NCI-H2196 treated with DMSO at 0.1 percent for 48 hours (cell line): ENCODE data around the gene MS4A1.
"Not testable (repeated sequence)": the region's sequence is repeated elsewhere in the genome, so short reads cannot be mapped to it uniquely, and the experiment has no call there.

ENCODE experiments used
- DNase-seq: peaks from one replicate; lab custom pipeline; 2025; ENCODE audit not compliant: unreplicated experiment; lab: John Stamatoyannopoulos, UW

The MS4A1 gene

DNA sequence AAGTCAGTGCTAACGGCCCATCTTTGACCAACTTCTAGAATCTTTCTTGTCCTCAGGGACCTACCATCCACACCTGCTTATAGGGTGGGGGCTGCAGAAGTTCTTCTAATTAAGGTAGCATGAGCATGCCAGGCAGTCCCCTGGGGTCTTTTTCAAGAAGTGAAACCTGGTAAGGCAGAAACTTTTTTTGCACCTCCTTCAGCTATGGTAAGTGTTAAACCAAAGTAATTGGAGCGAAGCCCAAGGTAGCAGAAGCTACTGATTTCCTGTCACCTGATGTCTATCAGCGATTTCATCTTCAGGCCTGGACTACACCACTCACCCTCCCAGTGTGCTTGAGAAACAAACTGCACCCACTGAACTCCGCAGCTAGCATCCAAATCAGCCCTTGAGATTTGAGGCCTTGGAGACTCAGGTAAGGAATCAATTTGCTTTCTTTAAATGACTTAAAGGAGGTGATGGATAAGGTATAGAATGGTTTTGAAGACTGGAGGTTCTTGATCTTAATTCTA is at the start of gene MS4A1:
Gene MS4A1, plus strand, starts transcription at position 317 of the 512 bp plus-strand sequence. CDS start 6,528 bp downstream, outside the sequence.
- no peak for DNase-seq

GRCh38 chr11:60420015-60420414 is 35.6 kb upstream of the MS4A1 start:
- DNase-seq: no peak

- no peak for DNase-seq
Measured at GRCh38 chr11:60422609-60423008, 33.0 kb upstream of the MS4A1 start.

DNA sequence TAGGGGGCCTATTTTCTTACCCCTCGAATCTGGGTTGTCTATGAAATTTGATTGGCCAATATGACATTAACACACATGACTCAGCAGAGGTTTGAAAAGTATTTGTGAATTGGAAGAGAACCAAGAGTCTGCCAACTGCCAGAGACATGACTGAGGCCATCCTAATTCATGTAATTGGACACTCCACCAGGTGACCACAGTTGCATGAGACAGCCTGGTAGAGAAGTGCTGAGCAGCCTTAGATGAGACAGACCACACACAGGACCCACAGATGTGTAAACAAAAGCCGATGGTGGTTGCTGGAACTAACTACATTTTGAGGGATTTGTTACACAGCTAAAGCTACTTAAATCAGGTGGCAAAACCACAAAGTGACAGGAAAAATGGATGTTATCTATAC is 27.1 kb upstream of the MS4A1 start:
- peak; percentile 50 for DNase-seq

- DNase-seq: no peak
Measured at GRCh38 chr11:60429272-60429671, 26.4 kb upstream of the MS4A1 start, which contains the start of gene MS4A5. MS4A5 (plus strand) TSS chr11:60429572; CDS start chr11:60429675, 103 bp downstream.

GRCh38 chr11:60431251-60431650 is 24.4 kb upstream of the MS4A1 start:
- DNase-seq: no peak

- DNase-seq: no peak
Measured at GRCh38 chr11:60433401-60433800, 22.2 kb upstream of the MS4A1 start.

- no peak for DNase-seq
Measured at GRCh38 chr11:60447070-60447469, 8.6 kb upstream of the MS4A1 start.

DNA sequence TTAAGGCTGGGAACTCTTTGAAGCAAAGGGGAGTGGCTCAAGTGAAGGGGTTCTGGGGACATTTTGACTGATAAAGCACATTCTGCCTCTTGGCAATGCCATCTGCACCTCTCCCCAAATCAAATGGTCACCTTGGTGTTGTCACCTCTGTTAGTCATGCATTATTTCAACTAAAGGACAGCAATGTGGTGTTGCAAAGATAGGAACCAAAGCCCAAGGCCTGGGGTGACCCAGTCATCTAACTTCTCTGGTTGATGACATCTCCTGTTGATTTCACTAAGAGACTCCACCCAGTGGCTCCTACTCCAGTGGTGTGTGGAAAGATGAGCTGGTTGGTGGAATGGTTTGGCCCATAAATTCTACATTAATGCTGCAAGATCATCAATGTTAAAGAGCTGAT is 7.8 kb upstream of the MS4A1 start:
- no peak for DNase-seq

DNA sequence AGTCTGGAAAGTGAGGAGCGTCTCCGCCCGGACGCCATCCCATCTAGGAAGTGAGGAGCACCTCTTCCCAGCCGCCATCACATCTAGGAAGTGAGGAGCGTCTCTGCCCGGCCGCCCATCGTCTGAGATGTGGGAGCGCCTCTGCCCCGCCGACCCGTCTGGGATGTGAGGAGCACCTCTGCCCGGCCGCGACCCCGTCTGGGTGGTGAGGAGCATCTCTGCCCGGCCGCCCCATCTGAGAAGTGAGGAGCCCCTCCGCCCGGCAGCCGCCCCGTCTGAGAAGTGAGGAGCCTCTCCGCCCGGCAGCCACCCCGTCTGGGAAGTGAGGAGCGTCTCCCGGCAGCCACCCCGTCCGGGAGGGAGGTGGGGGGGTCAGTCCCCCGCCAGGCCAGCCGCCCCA is 4.5 kb upstream of the MS4A1 start:
- DNase-seq: not testable (repeated sequence)

GRCh38 chr11:60454212-60454611 is 1.4 kb upstream of the MS4A1 start:
- DNase-seq: no peak

DNA sequence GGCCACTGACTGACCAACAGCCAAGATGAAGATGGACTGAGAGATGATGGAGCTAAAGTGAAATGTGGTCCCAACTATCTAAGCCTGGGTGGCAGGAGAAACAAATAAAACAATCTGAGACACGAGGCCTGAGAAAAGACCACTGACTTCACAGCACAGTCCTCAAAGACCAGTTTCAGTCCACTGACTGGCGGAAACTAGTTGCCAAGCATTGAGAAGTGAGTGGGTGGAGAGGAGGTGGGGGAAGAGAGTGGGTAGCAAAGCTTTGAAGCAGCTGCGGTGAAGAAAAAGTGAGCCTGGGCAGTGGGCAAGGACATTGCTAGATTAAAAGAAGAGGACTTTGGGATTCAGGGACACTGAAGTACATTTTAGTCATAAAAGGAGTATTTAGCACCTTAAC is 1.9 kb downstream of the MS4A1 start:
- DNase-seq: no peak

- no peak for DNase-seq
Measured at GRCh38 chr11:60459345-60459744, 3.7 kb downstream of the MS4A1 start.

DNA sequence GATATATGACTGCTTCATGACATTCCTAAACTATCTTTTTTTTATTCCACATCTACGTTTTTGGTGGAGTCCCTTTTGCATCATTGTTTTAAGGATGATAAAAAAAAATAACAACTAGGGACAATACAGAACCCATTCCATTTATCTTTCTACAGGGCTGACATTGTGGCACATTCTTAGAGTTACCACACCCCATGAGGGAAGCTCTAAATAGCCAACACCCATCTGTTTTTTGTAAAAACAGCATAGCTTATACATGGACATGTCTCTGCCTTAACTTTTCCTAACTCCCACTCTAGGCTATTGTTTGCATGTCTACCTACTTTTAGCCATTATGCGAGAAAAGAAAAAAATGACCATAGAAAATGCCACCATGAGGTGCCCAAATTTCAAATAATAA is 13.2 kb downstream of the MS4A1 start:
- DNase-seq: no peak

- DNase-seq: no peak
Measured at GRCh38 chr11:60469723-60470122, 14.1 kb downstream of the MS4A1 start.

DNA sequence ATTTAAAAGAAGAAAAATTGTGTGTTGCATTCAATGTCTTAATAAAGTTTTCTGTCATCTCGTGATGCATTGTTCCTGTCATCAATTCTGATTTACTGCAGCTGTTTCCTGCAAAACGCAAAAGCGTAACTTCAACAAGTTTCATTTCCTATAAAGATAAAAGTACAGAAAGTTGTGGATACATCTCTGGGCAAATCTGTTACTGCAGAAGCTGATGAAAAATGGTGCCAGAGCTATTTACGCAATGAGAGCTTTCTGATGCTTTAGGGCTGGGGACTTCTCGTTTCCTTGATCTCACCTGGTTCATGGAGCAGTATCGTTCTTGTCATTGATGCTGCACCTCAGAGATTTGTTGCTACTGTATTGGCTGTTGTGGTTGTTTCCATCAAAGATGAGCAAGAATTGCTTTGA is 21.4 kb downstream of the MS4A1 start:
- no peak for DNase-seq

- DNase-seq: no peak
Measured at GRCh38 chr11:60482361-60482760, 26.7 kb downstream of the MS4A1 start.

GRCh38 chr11:60485987-60486386 is 30.3 kb downstream of the MS4A1 start:
- no peak for DNase-seq

DNA sequence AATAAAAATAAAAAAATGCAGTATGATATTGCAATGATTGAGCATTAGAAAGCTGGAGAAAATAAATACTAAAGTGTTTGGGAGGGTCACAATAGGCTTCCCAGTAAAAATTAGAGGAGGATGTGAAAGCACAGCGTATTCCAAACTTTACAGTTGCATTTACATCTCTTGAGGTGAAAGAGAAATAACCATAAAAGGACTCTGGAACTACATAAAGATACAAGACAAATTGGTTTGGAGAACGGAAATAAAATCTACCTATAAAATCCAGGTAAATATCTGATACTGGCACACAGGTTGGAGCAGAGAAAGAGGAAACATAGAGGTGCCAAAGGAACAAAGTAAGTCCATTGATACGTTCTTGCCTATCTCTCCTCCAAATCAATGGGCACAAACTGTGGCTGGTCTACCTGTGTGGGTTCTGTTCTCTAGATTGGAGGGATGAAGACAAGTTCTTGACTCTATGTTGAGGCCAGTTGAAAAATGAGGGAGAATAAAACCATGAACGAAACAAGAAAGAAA is 36.9 kb downstream of the MS4A1 start, which contains the start of gene MS4A12:
Gene MS4A12, plus strand, starts transcription at position 291 of the 522 bp plus-strand sequence. CDS start 4,541 bp downstream, outside the sequence.
- no peak for DNase-seq

GRCh38 chr11:60493454-60493853 is 37.8 kb downstream of the MS4A1 start:
- DNase-seq: no peak

DNA sequence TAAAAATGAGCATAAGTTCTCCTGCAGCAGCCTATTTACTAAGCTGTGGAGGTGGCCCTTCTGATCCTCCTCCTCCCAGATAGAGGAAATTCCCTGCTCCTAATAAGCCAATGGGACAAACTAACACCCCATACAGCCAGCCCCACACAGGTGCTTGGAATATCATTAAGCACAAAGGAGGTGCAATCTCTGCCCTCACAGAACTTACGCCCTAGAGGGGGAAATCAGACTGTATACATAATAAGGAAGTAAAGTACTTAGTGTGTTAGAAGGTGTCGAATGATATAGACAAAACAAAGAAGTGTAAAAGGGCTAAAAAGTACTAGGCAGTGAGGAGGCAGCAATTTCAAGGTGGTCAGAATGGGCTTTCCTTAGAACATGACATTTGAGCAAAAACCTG is 42.8 kb downstream of the MS4A1 start:
- no peak for DNase-seq

- DNase-seq: no peak
Measured at GRCh38 chr11:60498853-60499252, 43.2 kb downstream of the MS4A1 start.

- no peak for DNase-seq
Measured at GRCh38 chr11:60500276-60500910, 44.7 kb downstream of the MS4A1 start.
